GM21717 (cell line): ENCODE results near the gene IDUA.

Experiments used
- ATAC-seq: cut with Tn5 transposase; IDR thresholded peaks from one replicate; pipeline ENCODE4 v1.9.1; 2021; ENCODE audit warnings: mild to moderate bottlenecking, moderate library complexity; ENCODE audit not compliant: unreplicated experiment

Gene IDUA

GRCh38 chr4:955931-956381 is 30.9 kb upstream of the IDUA start:
- ATAC-seq, result no peak

GRCh38 chr4:956531-957230 is 30.2 kb upstream of the IDUA start:
- no peak for ATAC-seq

GRCh38 chr4:957231-957580 is 29.6 kb upstream of the IDUA start:
- ATAC-seq, result no peak

- ATAC-seq, result no peak
These were observed 29.1 kb upstream of the IDUA start for GRCh38 chr4:957581-958313.

GRCh38 chr4:958314-958665 is 28.6 kb upstream of the IDUA start:
- no peak for ATAC-seq

GRCh38 chr4:958696-959337 is 28.0 kb upstream of the IDUA start:
- no peak for ATAC-seq

- no peak for ATAC-seq
These were observed 27.3 kb upstream of the IDUA start for GRCh38 chr4:959338-960139.

- ATAC-seq, result no peak
These were observed 26.7 kb upstream of the IDUA start for GRCh38 chr4:960140-960635.

- ATAC-seq, result no peak
These were observed 26.1 kb upstream of the IDUA start for GRCh38 chr4:960636-961350.

GRCh38 chr4:961351-962230 is 25.3 kb upstream of the IDUA start:
- ATAC-seq, result no peak

- ATAC-seq, result no peak
These were observed 24.3 kb upstream of the IDUA start for GRCh38 chr4:962231-963208.

- no peak for ATAC-seq
These were observed 23.3 kb upstream of the IDUA start for GRCh38 chr4:963276-964225.

GRCh38 chr4:964346-965025 is 22.4 kb upstream of the IDUA start:
- no peak for ATAC-seq

- ATAC-seq, result no peak
These were observed 21.6 kb upstream of the IDUA start for GRCh38 chr4:965048-965765.

GRCh38 chr4:965766-966134 is 21.1 kb upstream of the IDUA start:
- ATAC-seq, result no peak
